Superior temporal gyrus (tissue), 1 donor: ENCODE data around the gene TFEC.
"Not testable (repeated sequence)": the region's sequence is repeated elsewhere in the genome, so short reads cannot be mapped to it uniquely, and the experiment has no call there.

Experiments
- DNase-seq: peaks from one replicate; pipeline ENCODE4 v3.0.0-alpha.2; 2016; ENCODE audit errors: extremely low spot score

TFEC gene, protein sequence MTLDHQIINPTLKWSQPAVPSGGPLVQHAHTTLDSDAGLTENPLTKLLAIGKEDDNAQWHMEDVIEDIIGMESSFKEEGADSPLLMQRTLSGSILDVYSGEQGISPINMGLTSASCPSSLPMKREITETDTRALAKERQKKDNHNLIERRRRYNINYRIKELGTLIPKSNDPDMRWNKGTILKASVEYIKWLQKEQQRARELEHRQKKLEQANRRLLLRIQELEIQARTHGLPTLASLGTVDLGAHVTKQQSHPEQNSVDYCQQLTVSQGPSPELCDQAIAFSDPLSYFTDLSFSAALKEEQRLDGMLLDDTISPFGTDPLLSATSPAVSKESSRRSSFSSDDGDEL

DNA sequence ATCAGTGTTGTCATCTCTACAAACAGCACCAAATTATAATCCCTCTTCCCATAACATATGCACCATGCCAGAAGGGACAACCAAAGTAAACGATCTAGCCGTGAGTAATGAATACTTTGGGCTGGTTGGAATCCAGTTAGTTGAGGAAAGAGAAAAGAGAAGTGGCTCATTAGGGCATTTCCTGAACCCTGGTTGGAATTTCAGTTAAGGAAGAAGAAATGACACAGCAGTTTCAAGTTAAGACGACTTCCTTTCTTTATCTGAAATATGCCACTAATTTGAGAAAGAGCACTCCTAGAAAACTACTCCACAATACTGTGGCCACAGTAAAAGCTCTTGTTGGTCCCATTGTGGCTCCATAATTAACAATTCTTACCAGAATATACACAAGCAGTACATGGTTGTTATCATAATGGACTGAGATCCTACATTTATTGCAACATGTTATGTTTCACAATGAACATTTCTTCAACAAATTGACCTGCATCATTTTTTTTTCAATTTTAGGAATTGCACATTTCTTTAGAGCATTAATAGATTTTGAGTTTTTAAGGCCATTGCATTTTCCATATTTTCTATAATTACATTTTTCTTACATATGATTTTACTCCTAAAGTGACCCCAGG is at the start of gene TFEC:
TFEC (minus strand) TSS at position 113 of the 626 bp plus-strand sequence. CDS start 46,322 bp downstream, outside the sequence.
- DNase-seq, result no peak

DNA sequence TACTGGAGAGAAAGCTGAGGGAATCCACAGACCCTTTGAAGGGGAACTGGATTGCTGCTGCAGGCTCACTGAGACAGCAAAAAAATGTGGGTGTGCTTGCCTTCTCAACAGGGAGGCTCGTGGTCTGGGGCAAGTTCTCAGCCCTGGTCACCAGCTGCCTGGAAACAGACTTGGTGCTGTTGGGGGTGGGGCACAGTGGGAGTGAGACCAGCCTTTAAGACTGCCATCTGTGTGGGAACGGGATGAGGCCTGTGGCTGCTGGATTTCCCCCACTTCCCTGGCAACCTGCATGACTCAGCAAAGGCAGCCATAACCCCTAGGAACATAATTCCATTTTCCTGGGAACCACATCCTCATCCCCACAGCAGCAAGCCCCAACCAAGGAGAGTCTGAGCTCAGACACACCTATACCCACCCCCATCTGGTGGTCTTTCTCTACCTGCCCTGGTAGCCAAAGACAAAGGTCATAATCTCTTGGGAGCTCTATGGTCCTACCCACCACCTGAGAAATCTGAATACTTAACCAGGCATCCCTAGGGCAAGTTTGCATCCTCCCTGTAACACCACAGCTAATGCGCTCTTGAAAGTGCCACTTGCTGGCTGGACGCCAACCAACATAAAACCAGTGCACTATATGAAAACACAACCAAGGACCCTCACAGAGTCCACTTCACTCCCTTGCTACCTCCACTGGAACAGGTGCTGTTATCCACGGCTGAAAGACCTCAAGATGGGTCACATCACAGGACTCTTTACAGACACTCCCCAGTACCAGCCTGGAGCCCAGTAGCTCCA is 45.0 kb upstream of the TFEC start:
- no peak for DNase-seq

DNA sequence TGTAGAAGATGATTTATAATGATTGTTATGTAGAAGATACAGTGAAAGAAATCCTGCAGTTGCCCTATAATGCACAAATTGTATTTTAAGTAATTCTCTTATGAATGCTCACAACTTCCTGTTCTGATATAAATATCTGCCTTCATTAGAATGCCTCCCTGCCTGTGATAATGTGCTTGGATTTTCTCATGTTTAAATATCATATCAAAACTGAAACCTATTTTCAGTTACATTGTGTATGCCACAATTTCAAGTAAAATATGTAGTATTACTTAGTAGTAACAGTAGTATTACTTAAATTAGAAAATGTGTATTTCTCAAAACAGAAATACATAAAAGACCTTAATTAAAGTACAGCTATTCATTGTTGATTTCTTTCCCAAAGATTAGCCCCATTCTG is 41.1 kb upstream of the TFEC start:
- DNase-seq, result no peak

DNA sequence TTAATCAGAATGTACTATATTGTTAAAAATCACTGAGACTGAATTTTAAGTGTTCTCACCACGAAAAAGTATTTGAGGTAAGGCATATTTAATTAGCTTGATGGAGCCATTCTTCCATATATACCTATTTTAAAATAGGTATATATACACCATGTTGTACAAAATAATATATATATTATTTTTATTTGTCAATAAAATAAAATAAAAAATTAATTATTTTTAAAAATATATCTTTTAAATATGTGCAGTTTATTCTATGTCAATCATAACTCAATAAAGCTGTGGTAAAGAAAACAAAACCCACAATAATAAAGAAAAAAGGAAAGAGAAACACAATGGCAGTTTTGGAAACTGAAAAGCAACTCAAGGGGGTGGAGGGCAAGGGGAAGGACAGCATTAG is 33.6 kb upstream of the TFEC start:
- no peak for DNase-seq

DNA sequence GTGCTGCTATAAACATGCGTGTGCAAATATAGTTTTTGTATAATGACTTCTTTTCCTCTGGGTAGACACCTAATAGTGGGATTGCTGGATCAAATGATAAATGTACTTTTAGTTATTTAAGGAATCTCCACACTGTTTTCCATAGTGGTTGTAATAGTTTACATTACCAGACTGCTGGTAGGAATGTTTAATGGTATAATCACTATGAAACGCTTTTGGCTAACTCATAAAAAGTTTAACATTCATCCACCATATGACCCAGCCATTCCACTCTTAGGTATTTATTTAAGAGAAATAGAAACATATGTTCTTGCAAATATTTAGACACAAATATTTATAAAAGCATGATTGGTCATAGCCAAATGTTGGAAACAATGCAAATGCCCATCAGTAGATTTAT is 32.1 kb upstream of the TFEC start:
- DNase-seq, result no peak

DNA sequence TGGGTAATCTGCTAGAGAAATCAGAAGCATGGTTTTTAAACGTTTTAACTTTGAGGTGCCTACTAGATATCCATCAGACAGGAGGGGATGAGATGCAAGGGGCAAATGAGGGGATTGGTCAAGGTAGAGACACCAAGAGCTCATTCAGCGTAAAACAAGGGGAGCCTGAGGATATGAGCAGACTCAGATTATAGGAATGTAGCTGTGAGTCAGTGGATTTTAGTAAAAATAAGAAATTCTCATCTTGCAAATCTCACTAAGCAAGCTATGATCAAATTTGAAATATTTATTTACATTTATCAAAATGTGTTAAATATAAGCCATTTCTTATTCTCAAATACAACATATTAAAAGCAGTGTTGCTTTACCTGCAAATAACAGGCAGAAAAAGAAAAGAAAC is 21.4 kb upstream of the TFEC start:
- no peak for DNase-seq

DNA sequence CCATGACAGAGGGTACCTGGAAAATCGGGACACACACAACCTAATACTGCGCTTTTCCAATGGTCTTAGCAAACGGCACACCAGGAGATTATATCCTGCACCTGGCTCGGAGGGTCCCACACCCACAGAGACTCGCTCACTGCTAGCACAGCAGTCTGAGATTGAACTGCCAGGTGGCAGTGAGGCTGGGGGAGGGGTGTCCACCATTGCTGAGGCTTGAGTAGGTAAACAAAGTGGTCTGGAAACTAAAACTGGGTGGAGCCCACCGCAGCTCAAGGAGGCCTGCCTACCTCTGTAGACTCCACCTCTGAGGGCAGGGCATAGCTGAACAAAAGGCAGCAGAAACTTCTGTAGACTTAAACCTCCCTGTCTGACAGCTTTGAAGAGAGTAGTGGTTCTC is 16.7 kb upstream of the TFEC start:
- not testable (repeated sequence) for DNase-seq

DNA sequence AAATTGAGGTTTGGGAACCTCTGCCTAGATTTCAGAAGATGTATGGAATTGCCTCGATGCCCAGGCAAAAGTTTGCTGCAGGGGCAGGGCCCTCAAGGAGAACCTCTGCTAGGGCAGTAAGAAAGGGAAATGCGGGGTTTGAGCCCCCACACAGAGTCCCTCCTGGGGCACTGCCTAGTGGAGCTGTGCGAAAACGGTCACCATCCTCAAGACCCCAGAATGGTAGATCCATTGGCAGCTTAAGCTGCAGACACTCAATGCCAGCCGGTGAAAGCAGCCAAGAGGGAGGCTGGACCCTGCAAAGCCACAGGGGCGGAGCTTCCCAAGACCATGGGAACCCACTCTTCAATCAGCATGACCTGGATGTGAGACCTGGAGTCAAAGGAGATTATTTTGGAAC is 15.0 kb upstream of the TFEC start:
- DNase-seq, result no peak

DNA sequence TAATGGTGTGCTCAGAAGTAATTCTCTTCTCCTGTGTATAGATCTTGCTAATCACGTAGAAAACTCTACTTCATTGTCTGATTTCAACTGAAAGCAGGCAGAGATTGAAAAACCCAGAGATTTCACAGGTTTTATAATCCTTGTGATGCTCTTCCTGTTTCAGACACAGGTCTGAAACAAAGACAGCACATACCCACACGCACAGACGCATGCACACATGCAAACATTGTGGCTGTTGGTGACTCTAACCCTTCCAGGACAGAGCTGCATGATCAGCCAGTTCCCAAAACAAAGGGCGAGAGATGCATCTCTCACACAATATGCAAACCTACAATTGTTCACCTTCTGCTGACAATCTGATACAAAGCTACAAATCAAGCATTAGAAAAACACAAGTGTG is 11.1 kb upstream of the TFEC start:
- DNase-seq, result no peak

DNA sequence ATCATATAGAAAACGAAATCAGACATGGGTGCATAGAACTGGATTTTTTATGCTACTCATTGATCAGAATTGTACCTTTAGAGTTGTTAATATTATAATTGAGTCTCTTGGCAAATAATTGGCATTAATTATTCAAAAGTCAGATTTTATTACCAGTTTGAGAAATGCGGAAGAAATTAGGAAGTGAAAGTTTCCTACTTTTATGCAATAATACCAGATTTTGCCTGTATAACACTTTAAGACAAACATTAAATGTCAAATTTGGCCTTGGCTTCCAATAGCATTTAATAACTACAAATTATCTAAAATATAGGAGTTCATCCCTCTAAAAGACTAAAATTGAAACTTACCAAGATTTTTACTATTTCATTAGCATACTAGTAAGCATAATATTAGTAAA is 6.8 kb upstream of the TFEC start:
- no peak for DNase-seq

DNA sequence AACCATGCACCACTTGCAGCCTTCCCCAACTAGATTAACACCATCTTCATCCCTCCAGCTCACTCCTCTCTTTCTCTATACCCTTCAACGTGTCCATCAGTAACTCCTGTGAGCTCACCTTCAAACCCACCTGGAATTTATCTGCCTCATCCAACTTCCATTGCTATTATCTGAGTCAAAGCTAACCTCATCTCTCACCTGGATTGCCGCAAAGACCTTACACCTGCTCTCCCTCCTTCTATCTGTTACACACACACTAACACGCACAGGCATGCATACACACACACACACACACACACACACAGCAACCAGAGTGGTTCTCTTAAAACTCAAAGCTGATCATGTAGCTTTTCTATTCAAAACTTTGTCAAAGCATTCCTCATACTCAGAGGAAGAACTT is 3.8 kb upstream of the TFEC start:
- DNase-seq, result no peak

DNA sequence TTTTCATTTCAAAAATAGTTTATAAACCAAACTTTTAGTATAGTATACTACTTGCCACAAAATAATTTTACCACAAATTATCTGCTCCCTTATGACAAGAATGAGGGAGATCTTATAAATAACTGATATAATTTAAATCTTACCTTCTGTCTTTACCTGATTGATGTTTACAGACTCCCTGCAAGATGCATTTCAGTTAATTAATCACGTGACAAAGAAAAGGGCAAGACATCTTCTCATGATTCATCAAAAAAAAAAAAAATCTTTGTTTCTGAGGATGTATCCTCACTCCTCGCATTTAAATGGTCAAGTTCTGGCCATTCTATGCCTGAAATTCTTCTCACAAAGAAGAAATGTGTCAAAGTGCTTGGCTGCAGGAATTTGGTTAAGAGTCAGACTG is 2.3 kb upstream of the TFEC start:
- DNase-seq, result no peak

DNA sequence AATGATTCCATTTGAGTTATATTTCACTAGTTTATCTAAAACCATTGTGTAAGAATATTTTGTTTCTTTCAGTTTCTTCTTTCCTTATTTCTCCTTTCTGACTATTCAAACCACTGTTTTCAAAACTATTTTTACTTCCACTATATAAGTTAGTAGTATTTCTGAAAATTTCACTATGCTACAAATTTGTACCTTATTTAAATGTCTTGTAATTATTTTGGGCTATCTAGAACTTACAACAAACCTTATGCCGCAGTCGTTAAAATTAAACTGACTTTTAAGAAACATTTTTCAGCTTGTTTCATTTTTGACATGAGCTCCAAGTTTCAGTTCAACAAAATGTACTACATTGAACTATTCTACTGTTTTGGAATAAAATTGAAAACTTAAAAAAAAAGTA is 1.8 kb downstream of the TFEC start:
- no peak for DNase-seq

DNA sequence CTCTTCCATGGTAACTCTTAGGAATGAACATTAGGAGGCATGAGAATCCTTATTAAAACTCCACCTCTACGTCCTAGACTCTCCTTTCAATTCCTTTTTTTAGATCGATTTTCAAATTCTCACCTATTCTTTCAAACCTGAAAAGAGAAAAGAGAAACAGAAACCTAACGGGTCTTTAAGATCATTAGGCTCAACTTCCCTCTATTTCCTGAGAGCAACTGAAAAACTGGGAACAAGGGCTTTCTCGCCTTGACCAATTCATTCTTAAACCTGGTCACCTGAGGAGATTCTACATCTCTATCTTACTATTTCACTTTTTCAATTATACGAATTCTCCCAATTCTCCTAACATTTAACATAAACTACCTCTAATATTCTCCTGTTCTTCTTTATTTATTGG is 2.8 kb downstream of the TFEC start:
- DNase-seq, result no peak

DNA sequence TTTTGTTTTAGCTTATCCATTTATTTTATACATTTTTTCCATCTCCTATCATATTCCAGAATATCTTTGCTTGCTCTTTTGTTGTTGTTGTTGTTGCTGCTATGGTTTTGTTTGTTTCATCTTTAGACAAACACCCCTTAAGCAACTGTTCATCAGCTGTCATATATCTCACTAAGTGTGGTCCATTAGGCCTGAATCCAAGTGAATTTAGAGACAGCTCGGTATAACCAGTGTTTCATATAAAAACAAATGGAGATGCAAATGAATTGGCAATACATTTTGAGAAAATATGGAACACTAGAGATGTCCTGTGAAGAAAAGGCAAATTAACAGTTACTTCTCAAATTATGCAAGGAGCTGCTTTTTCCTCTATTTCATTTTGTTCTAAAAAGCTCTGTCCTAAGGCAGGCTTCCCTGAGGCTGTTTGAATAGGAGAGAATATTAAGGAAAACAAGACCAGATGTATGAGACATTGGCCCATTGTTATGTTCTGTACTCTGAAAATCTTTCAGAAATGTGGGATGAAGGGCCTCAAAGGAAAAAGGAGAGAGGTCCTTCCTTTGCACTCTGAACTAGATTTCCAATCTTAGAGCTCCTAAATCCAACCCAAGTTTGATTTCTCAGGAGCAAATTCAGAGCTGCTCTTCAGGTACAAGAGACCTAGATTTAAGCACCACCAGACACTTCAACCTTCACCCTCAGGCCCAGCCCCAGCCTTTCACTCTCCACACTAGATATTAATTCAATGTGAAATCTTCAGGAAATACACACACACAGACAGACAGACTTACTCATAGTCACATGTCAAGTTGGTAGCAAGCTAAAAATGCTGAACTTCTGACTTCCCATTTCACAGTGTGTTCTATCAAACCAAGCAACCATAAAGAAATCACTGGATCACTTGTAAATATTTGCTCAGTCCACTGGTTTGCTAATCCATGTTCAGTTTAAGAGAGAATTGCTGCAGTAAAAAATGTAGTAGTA is 5.4 kb downstream of the TFEC start:
- DNase-seq, result no peak

DNA sequence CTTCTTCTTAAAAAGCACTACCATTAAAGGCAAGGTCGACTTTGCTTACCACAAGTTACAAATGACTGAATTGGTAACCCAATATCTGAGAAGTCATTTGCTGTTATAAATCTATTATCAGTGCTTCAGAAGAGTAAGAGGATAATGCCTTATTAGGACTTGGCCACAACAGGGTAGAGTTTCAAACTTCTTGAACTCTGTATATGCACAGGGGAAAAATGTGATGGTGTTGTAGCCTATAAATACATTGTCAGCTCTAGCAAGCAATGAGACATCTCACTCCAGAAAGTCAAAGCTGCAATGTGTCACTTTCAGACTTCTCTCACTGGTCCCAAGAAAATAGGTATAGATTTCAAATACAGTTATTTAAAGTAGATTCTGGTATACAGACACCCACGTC is 9.3 kb downstream of the TFEC start:
- no peak for DNase-seq

DNA sequence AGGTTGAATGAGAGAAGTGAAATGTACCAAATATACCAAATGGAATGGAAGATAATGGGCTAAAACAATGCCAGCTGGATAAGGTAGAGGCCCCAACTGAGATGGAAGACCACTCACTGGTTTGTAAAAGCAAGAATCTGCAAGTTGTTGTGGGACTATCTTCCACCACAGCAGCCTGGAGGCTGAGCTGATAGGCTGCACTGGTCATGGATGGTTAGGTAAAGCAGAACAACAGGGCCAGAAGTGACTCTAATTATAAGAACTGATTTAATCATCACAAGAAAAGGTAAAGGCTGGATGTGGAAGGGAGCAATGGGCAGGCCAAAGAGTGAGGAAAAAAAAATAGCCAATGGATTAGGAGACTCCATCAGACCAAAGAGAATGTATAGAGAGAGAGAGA is 11.8 kb downstream of the TFEC start:
- no peak for DNase-seq

DNA sequence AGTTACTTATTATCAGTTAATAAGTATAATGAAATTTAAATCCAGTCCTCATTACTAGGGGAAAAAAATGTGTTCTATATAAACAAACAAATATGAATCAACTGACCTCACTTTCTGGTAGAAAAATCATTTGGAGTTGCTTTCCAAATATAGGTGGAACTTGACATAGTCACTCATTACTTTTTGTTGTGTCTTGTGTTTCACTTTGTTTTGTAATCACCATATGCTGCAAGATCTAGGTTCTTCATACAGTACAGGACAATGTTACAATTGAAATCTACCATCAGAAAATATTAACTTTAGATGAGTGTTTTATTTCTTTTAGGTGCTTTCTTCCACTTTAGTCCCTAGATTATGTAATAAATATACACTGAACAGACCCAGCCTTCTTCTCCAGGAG is 16.9 kb downstream of the TFEC start:
- no peak for DNase-seq

DNA sequence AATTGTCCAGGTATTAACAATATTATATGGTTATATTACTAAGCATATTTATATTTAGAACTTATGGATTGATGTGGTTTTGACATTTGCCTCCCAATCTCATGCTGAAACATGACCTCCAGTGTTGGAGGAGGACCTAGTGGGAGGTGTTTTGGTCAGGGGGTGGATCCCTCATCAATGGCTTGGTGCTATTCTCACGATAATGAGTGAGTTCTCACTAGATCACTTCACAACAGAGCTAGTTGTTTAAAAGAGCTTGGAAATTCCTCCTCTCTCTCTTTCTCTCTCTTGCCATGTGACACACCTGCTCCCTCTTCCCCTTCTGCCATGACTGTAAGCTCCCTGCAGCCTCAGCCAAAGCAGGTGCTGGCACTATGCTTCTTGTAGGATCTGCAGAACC is 19.0 kb downstream of the TFEC start:
- DNase-seq, result no peak

DNA sequence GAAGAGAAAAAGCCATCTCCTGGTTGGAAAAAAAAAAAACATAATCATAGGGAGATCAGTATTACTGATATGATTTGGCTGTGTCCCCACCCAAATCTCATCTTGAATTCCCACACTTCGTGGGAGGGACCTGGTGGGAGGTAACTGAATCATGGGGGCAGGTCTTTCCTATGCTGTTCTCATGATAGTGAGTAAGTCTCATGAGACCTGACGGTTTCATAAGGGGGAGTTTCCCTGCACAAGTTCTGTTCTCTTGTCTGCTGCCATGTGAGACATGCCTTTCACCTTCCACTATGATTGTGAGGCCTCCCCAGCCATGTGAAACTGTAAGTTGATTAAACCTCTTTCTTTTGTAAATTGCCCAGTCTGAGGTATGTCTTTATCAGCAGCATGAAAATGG is 25.8 kb downstream of the TFEC start:
- not testable (repeated sequence) for DNase-seq

DNA sequence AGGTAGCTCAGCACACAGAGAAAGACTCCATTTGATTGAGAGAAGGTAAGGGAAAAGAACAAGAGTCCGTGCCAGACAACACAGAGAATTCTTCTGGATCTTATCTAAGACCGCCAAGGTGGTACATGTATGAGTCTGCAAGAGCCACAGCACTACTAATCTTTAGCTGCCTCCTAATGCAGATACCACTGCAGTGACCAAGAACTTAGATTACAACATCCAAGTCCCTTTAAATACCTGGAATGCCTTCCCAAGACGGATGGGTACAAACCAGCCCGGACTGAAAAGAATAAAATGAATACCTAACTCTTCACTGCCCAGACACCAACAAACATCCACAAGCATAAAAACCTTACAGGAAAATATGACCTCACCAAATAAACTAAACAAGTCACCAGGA is 33.3 kb downstream of the TFEC start:
- DNase-seq, result no peak

DNA sequence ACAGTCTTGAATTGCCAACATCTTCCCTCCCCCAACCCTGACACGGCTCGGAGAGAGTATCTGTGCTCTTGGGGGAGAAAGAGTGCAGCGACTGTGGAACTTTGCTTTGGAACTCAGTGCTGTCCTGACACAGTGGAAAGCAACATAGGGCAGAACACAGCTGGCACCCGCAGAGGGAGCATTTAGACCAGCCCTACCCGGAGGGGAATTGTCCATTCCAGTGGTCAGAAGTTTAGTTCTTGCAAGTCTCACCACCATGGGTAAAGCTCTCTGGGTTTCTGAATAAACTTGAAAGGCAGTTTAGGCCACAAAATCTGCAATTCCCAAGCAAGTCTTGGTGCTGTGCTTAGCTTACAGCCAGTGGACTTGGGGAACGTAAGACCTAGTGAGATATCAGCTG is 34.9 kb downstream of the TFEC start:
- DNase-seq, result no peak
